ENCODE data around the gene OGT. TPM values are rescaled to one million over a fixed set of nuclear protein-coding genes. Genes with fewer than 3 reads are reported as not detected.
"Not testable (repeated sequence)": the region's sequence is repeated elsewhere in the genome, so short reads cannot be mapped to it uniquely, and the experiment has no call there.

OGT gene
- total RNA-seq, 4 donors from 2014 or later = 56.3 to 157 (median 67.0) TPM

- no peak for DNase-seq
- TF ChIP-seq, protein P1, sequence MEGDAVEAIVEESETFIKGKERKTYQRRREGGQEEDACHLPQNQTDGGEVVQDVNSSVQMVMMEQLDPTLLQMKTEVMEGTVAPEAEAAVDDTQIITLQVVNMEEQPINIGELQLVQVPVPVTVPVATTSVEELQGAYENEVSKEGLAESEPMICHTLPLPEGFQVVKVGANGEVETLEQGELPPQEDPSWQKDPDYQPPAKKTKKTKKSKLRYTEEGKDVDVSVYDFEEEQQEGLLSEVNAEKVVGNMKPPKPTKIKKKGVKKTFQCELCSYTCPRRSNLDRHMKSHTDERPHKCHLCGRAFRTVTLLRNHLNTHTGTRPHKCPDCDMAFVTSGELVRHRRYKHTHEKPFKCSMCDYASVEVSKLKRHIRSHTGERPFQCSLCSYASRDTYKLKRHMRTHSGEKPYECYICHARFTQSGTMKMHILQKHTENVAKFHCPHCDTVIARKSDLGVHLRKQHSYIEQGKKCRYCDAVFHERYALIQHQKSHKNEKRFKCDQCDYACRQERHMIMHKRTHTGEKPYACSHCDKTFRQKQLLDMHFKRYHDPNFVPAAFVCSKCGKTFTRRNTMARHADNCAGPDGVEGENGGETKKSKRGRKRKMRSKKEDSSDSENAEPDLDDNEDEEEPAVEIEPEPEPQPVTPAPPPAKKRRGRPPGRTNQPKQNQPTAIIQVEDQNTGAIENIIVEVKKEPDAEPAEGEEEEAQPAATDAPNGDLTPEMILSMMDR (IDR thresholded peaks at IDR 0.05) = no peak
- no peak for TF ChIP-seq POLR2A (IDR thresholded peaks at IDR 0.05)
- intact Hi-C loops (cut with DNase I) = no loop called here
- H3K4me1 ChIP-seq = no peaks in the 10 kb centered on the region
- H3K27me3 ChIP-seq = no peaks in the 10 kb centered on the region
- no peaks in the 10 kb centered on the region for H3K9me3 ChIP-seq
- no peak overlapping the region for H3K27ac ChIP-seq
- no peak overlapping the region for H3K4me3 ChIP-seq
- H3K36me3 ChIP-seq = peaks cover 0 to 47% (median 0%) of the 10 kb centered on the region in 3 donors
- 65 to 79% methylated on average over 2 to 3 of the region's 5 CpGs for WGBS, 2 donors
Measured at GRCh38 chrX:71581210-71581609, 48.3 kb downstream of the OGT start.

GRCh38 chrX:71586929-71587328, 54.0 kb downstream of the OGT start:
- TF ChIP-seq POLR2A (IDR thresholded peaks at IDR 0.05) = no peak
- TF ChIP-seq, protein P1 (IDR thresholded peaks at IDR 0.05) = no peak
- intact Hi-C loops (cut with DNase I) = no loop called here

GRCh38 chrX:71593210-71593609, 60.3 kb downstream of the OGT start:
- DNase-seq; H3K4me3 ChIP-seq; H3K4me1 ChIP-seq; H3K9me3 ChIP-seq; H3K27ac ChIP-seq; H3K27me3 ChIP-seq; intact Hi-C loops (cut with DNase I): not testable (repeated sequence)
- WGBS, 2 donors = 84% methylated on average over 3 of the region's 8 CpGs; no CpG with 5 or more reads in 1 of the 2 donors
- H3K36me3 ChIP-seq = peaks cover 0 to 11% (median 0%) of the 10 kb centered on the region in 3 donors

More at GRCh38 chrX:71586929-71587328, 54.0 kb downstream of the OGT start:
- H3K4me1 ChIP-seq = no peaks in the 10 kb centered on the region
- no peak for DNase-seq
- H3K36me3 ChIP-seq = peaks cover 0 to 9% (median 0%) of the 10 kb centered on the region in 3 donors
- H3K4me3 ChIP-seq = no peak overlapping the region
- no peaks in the 10 kb centered on the region for H3K9me3 ChIP-seq
- 100% methylated on average over 2 of the region's 2 CpGs for WGBS, 2 donors
- no peak overlapping the region for H3K27ac ChIP-seq
- no peaks in the 10 kb centered on the region for H3K27me3 ChIP-seq

GRCh38 chrX:71599965-71600364, 67.1 kb downstream of the OGT start:
- DNase-seq = no peak
- Histone ChIP-seq H3K4me1 (no peaks in the 10 kb centered on the region), H3K27ac (no peak overlapping the region), H3K4me3 (no peak overlapping the region), H3K27me3 (no peaks in the 10 kb centered on the region), H3K9me3 (peaks cover 0 to 9% (median 0%) of the 10 kb centered on the region in 3 donors), H3K36me3 (peaks cover 0 to 77% (median 0%) of the 10 kb centered on the region in 3 donors)
- 79 to 82% methylated on average over 2 of the region's 2 CpGs for WGBS, 2 donors
- TF ChIP-seq, protein P1 (IDR thresholded peaks at IDR 0.05) = no peak
- TF ChIP-seq POLR2A (IDR thresholded peaks at IDR 0.05) = no peak
- intact Hi-C loops (cut with DNase I) = no loop called here

GRCh38 chrX:71603618-71604017, 70.7 kb downstream of the OGT start:
- intact Hi-C loops (cut with DNase I) = no loop called here
- peaks cover 0 to 84% (median 0%) of the 10 kb centered on the region in 3 donors for H3K36me3 ChIP-seq
- no peak for DNase-seq

More at GRCh38 chrX:71603618-71604017, 70.7 kb downstream of the OGT start:
- Histone ChIP-seq H3K9me3 (peaks cover 0 to 9% (median 0%) of the 10 kb centered on the region in 3 donors), H3K4me1 (no peaks in the 10 kb centered on the region), H3K27me3 (no peaks in the 10 kb centered on the region), H3K4me3 (no peak overlapping the region), H3K27ac (no peak overlapping the region)
- 78 to 87% methylated on average over 26 to 33 of the region's 33 CpGs for WGBS, 2 donors
- TF ChIP-seq, protein P1 (IDR thresholded peaks at IDR 0.05) = no peak
- no peak for TF ChIP-seq POLR2A (IDR thresholded peaks at IDR 0.05)

Data from esophagus squamous epithelium (tissue), 5 donors.